GM21526 (cell line): ENCODE results near the gene KREMEN2.
"Not testable (repeated sequence)": the region's sequence is repeated elsewhere in the genome, so short reads cannot be mapped to it uniquely, and the experiment has no call there.

ENCODE experiments used
- ATAC-seq: cut with Tn5 transposase; IDR thresholded peaks from one replicate; pipeline ENCODE4 v1.9.1; 2021; ENCODE audit warnings: moderate library complexity; ENCODE audit not compliant: unreplicated experiment, low FRiP score

KREMEN2 gene

DNA sequence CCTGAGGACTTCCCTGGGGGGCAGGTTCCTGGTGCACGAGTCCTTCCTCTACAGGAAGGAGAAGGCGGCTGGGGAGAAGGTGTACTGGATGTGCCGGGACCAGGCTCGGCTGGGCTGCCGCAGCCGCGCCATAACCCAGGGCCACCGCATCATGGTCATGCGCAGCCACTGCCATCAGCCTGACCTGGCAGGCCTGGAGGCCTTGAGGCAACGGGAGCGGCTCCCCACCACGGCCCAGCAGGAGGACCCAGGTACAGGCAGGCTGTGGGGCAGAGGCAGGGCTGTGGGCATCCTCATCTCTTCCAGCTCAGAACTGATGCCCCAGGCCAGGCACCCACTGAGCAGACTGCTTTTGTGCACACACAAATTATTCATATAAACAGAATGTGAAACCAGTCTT lies 25.9 kb upstream of the KREMEN2 start:
- ATAC-seq = no peak

DNA sequence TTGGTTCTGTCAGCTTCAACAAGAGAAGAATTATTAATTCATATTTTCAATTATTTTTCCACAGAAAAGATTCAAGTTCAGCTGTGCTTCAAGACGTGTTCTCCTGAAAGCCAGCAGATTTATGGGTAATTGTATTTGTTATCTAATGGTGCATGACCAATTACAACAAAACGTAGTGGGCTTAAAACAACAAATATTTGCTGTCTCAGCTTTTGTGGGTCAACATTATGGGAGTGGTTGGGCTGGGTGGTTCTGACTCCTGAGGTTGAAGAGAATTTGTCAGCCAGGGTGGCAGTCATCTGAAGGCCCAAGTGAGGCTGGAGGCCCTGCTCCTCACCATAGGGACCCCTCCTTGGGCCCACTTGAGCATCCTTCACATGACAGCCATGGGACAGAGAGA lies 24.1 kb upstream of the KREMEN2 start:
- ATAC-seq = no peak

DNA sequence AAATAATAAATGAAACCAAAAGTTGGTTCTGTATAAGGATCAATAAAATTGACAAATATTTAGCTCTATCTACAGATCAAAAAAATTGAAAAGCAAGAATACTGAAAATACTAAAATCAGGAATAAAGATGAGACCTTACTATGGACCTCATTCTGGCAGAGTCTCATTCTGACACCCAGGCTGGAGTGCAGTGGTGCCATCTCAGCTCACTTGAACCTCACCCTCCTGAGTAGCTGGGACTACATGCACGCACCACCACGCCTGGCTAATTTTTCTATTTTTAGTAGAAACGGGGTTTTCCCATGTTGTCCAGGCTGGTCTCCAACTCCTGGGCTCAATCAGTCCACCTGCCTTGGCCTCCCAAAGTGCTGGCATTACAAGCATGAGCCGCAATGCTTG lies 22.0 kb upstream of the KREMEN2 start:
- ATAC-seq = no peak

DNA sequence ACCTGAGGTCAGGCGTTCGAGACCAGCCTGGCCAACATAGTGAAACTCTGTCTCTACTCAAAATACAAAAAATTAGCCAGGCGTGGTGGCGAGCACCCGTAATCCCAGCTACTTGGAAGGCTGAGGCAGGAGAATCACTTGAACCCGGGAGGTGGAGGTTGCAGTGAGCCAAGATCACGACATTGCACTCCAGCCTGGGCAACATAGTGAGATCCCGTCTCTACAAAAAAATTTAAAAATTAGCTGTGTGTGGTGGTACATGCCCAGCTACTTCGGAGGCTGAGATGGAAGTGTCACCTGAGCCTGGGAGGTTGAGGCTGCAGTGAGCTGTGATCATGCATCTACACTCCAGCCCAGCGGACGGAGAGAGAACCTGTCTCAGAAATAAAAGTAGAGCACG lies 20.4 kb upstream of the KREMEN2 start:
- ATAC-seq = not testable (repeated sequence)

DNA sequence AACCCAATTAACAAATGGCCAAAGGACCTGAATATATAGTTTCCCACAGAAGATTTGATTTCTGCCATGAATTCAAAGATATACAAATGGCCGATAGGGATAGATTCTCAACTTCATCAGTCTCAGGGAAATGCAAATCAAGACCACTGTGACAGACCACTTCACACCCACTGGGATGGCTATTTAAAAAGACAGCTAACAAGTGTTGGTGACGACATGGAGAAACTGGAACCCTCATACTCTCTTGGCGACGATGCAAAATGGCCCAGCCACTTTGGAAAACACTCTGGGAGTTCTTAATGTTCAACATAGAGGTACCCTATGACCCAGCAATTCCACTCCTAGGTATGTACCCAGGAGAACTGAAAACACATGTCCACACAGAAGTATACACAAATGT lies 17.4 kb upstream of the KREMEN2 start:
- no peak for ATAC-seq

DNA sequence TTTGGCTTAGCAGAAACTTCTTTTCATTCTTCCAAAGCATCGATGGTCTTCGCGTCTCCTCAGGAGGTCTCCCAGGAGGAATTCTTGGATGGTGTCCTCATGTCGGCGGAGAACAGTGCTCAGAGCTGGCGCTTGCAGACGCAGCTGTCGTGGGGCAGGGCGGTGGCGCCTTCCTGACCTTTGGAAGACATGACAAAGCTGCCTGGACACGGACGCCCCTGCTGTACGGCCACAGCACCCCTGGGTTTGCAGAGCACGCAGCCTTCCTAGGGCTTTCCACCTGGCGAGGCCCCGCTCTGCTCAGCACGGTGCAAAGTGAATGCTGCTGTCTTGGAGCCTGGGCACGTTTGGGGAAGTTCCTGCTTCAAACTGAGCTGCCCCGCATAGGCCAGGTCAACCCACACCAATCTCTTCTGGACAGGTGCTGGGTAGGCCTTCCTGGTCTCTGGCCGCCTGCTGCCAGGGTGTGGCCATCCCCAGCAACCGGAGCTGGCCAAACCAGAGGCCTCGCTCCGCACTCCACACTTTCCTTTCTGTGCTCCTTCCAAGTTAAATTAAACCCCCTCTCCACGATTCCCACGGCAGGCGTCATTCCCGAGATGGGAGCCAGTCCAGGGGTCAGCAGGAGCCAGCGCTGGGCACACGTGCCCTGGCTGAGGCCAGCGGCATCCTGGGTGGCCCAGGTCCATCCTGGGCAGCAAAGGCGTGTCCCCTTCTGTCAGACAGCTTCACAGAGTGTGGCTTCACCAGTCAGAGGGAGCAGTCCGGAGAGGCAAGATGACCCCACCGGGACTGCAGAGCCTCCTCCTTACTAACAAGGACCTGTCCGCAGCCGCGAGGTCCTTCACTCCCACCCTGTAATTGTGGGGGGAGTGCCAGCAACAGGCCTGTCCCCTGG lies 15.0 kb upstream of the KREMEN2 start:
- no peak for ATAC-seq

DNA sequence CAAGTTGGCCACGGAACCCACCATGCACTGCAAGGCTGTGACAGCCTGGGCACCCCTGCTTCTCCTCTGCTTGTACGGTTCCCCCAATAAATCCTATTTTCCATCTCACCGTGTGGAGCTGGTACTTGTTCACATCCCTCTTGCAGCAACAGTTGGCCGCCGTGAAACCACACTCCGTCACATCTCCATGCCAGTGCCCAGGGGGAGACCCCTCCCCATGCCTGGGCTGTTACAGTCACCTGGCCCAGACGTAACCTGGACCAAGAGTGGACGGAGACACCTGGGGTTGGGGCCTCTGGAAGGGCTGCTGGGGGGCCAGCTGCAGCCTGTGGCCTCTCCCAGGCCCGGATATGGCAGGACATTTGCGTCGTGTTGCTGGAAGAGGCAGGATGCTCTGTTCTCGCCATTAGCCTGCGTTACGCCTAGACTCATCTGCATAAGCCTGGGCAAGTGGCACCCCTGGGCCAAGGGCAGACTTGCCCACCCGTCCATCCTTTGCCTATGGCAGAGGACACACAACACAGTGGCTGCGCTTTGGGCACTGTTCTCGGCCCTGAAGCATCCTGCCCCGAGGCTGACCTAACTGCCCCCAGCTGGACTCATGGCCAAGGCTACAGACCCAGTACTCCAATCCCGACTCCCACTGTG lies 14.2 kb upstream of the KREMEN2 start:
- ATAC-seq = no peak

DNA sequence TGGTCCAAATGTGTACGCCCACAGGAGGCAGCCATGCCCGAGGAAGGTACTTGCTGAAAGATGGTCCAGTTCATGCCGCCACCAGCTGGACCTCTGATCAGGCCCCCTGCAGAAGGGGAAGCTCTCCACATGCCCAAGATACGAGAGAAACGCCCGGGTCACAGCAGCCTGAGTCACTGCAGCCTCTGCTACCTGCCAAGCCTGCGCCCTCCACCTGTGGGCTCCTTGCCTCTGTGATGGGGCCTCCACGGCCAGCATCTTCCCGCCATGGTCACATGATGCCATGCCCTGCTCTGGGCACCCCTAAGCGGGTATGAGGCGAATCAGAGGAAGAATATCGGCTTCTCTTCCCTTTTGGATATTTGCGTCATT lies 13.7 kb upstream of the KREMEN2 start:
- no peak for ATAC-seq

DNA sequence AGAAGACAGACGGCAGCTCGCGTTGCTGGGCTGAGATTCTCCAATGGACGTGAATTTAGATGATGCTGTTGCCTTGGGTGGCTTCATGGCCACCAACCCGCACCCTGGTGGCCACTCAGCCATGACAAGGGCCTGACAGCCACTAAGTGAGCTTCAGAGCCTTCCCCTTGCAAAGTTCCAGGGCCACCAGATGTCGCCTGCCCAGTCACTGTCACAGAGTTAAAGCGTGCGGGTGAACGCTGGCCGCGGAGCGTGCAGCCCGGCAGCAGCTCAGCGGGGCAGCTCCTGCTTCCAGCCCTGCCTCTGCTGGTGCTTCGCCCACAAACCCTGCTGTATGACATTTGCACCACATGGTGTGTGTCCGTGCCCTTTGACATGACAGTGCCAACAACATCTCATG lies 13.3 kb upstream of the KREMEN2 start:
- ATAC-seq = no peak

DNA sequence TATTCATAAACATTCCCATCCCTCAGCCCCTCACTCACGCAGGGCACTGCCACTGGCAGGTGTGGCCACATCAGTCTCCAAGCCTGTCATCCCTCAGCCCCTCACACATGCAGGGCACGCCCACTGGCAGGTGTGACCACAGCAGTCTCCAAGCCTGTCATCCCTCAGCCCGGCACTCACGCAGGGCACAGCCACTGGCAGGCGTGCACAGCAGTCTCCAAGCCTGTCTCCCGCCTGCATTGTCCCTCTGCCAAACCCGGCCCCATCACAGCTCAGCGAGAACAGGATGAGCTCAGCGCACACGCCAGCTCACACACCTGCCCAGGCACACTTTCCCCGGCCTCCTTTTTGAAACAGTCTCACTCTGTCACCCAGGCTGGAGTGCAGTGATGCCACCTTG lies 11.4 kb upstream of the KREMEN2 start:
- no peak for ATAC-seq

DNA sequence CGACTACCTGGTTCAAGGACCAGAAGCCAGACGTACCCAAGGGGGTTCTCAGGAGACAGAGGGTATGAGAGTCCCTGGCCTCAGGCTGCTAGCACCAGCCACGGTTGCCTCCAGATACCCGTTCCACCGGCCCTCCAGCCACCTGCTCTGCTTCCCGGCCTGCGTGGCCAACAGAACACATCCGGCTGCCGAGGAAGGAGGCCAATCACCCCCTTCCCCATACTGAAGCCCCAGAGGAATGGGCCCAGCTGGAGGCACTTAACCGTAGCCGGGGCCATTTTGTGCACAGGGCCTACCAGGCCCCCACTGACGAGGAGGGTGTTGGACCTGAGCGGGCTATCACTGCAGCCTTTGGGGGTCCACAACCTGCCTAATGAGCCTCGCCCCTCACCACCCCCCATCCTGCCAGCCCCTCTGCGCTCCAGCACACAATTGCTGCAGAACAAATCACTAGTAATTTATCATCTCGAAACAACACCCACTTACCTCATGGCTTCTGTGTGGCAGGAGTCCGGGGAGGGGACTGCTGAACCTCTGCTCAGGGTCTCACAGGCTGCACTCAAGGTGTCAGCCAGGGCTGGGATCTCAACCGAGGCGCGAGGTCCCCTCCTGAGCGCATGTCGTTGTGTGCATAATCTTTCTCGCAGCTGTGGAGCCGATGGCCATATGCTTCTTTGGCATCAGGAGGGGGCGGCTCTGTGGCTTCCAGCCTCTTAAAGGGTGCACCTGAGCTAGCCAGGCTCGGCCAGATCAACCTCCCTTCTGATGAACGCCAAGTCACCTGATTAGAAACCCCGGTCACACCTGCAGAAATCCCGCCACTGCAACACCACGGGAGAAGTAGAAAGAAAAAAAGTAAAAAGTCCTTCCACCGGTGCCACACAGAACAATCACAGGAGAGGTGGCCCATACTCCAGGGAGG lies 10.1 kb upstream of the KREMEN2 start:
- ATAC-seq = no peak

DNA sequence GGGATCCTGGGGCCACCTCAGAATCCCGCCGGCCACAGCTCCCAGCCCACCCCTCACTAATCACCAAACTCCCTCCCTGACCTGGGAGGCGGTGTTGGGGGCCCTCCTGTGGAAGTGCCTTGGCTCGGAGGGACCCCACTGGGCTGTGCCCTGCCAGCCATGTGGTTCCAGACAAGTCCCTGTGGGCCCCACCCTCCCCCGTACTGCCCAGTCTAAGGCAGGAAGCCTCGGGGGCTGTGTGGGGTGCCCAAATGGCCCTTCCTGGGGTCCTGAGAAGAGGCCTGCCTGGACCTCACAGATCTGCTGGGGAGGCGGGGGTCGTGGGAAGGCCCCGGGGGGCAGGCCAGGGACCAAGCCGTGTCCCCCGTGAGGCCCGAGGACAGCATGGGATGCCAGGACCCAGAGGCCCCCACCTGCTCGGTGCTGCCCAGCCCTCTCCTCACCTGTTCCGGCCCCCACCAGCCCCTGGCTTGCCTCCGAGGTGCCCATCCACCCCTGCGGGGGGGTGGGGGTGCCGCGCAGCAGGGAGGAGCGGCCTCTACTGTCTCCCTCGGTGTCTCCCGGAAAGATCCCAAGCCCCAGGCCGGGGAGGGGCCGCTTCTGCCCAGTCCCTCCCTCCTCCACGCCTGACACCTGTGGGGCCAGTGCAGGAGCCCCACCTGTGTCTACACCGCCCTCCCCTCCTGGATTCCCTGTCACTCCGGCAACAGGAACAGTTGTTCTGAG lies 9.3 kb upstream of the KREMEN2 start:
- ATAC-seq = no peak

DNA sequence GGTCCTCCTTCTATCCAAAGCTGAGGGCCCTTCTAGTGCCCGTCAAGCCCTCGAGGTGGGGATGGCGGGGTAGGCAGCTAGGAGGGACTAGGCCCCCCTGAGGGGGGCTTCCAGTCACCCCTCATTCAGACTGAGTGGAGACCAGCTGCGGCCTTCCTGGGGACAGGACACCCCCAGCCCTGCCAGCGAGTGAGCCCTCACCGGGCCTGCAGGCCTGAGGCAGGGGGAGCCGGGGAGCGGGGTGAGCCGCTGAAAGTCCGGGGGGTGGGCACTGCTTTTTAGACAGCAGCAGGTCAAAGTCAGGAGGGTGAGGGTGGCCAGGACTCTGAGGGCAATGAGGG lies 8.7 kb upstream of the KREMEN2 start:
- ATAC-seq = no peak

DNA sequence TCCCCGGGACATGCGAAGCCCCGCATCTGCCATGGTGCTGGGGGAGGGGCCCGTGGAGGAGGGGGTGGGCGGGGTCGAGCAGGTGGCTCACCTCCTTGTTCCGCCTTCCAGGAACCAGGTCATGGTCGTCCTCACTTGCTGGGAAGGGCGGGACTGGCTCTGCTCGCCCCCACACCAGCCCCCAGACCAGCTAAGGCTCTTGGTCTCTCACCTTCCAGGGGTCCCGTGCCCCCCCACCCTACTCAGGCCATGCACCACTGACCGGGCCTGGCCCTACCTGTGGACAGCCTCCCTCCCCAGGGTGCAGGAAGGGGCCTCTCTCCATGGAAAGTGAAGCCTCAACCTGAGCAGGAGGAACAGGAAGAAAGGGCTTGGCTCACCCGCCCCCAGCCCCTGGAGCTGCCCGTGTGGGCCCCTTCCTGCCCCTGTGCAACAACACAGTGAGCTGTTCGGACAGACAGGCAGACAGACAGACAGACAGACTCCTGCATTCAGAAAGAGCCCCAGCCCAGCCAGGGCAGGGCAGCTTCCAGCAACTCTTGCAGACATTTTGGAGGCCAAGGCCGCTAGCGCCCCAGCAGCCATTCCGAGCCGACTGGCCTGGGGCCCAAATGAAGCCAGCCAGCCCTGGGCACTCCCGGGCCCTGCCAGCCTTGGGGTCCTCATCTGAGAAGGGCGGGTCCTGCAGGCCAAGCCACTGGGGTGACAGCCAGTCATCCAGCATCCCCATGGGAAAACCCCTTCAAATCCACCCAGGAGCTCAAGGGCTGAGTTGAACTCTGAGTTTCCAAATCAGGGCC lies 8.1 kb upstream of the KREMEN2 start:
- ATAC-seq = no peak

DNA sequence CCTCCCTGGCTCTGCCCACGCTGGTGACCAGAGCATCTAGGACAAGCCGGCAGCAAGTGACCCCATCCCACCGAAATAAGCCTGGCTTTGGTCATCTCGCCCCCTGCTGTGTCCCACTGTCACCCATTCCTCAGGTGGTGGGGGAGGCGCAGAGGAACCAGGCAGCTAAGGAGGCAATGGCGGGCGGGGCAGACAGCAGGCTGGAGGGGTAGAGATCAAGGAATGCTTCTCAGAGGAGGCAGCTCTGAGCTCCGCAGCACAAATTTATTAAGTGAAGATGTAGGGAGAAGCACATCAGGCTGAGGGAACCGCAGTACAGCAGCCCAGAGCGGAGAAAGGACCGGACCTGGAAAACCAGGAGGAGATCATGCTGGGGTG lies 7.5 kb upstream of the KREMEN2 start:
- ATAC-seq = no peak

DNA sequence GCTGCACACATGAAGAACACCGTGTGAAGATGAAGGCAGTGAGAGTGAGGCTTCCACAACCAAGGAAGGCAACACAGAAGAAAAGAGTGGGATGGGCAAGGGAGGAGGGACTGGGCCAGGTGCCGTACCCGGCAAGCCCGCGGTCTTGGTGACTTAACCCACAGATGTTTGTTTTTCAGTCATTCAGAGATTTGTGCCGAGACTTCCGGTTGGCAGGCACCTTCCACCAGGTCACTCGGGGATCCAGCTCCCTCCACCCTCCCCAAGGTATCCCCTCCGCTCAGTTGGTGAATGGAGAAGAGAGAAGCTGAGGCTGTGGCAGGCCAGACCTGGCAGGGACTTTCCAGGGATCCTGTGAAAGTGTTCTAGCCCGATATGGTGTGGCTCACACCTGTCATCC lies 4.9 kb upstream of the KREMEN2 start:
- no peak for ATAC-seq

DNA sequence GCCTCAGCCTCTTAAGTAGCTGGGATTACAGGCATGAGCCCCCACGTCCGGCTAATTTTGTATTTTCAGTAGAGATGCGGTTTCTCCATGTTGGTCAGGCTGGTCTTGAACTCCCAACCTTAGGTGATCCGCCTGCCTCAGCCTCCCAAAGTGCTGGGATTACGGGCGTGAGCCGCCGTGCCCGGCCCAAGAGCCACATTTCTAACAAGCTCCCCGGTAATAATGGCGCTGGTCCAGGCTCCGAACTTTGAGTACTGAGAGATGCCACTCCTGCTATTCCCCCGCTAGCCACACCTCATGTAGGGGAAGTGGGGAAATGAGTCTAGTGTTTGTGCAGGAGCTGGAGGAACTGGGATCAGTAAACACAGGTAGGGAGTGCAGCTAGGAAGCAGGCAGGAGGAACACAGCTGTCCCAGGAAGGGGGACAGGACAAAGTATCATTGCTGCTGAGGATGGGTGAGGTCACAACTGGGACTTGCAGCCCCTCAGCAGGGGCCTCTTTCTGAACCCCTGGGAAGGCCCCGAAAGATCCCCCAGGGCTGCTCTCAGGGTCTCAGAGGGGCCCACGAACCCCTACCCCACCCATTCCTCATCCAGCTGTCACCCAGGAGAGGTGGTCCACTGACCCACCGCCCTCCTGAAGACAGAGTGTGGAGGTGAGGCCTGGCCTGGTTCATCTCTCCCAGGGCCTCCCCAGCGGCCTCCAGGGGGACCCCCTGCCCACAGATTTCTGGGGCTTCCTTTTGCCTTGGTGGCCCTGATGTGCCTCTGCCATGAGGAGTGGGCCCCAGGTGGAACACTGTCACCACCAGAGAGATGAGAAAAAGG lies 3.7 kb upstream of the KREMEN2 start:
- no peak for ATAC-seq

DNA sequence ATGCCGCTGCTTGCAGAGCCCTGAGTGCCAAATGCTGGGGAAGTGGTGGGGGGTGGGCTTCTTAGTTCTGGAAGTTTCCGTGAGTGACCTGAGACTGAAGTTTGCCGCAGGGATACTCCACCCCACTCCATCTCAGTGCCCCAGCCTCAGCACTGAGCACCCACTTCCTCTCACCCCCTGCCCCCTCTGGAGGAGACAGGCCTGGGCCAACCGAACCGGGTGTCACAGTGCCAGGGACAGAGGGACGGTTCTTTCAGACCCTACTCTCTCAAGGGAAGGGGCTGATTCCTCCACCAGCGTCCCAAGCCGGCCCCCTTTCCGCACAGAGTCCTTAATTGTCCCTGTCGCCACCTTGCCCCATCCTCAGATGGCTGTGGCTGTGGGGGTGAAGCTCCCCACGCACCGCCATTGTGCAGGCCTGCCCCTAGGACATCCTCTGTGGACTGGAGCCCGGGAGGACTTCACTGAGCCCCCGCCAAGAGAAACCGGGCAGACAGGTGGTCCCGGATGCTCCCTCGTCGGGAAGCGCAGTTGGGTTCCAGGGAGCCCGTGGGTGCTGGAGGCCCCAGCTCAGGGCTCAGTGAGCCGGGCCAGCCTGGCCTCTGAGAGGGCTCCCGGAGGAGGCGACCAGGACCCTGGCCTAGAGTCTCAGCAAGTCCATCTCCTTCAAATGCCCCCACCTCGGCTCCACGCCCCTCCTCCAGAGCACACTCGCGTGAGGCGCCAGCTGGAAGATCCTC lies 1.6 kb upstream of the KREMEN2 start:
- no peak for ATAC-seq
